ENCODE data around the gene ACTR3C.

GRCh38 chr7:150351587-150352194 lies 28.3 kb upstream of the ACTR3C start:
- TF ChIP-seq NANOG (IDR thresholded peaks at IDR 0.05; ENCODE audit: borderline replicate concordance): no peak
- TF ChIP-seq CTCF (conservative IDR thresholded peaks at IDR 0.05; ENCODE audit: low read depth in 2 of 2): no peak
- no peak for TF ChIP-seq CREB1 (CRISPR knock-in tag; IDR thresholded peaks at IDR 0.05; ENCODE audit: low read depth)
- TF ChIP-seq ZNF462 (CRISPR knock-in tag; IDR thresholded peaks at IDR 0.05): no peak
- TF ChIP-seq STAT1 (IDR thresholded peaks at IDR 0.05; ENCODE audit: unreplicated experiment): no peak
- no peak for TF ChIP-seq POLR2AphosphoS5 (IDR thresholded peaks at IDR 0.05; ENCODE audit: low read depth)
- TF ChIP-seq EZH2phosphoT487 (IDR thresholded peaks at IDR 0.05; ENCODE audit: unreplicated experiment): no peak
